OCI-LY7 (cell line): Measurements from ENCODE around the gene SGK1. TPM values are rescaled to one million over a fixed set of nuclear protein-coding genes. Genes with fewer than 3 reads are reported as not detected.

Source experiments
- BruUV-seq: library from RNA; stranded (reverse); fragments of 400-500 nt; replicated peaks from 2 replicates; lab custom pipeline; 2021; lab: Mats Ljungman, UMichigan
- CTCF ChIA-PET: fragments of 300-600 bp; sonication (Branson Sonifier 250); formaldehyde crosslinking; loops from one replicate; lab custom pipeline; 2022; ENCODE audit warnings: antibody characterized with exemption; ENCODE audit not compliant: unreplicated experiment; lab: Charles Lee
- POLR2A ChIA-PET: fragments of 300-600 bp; sonication (Branson Sonifier 250); formaldehyde crosslinking; loops from one replicate; lab custom pipeline; 2022; ENCODE audit warnings: antibody characterized with exemption; lab: Charles Lee
- DNase-seq: peaks from one replicate; pipeline ENCODE4 v3.0.0-alpha.2; 2015; ENCODE audit warnings: low spot score
- H2AFZ ChIP-seq: fragments of 200-600 bp; sonication (generic), shearing (Covaris generic); 2 replicates; pipeline ENCODE4 v1.6.1; 2014; ENCODE audit warnings: mild to moderate bottlenecking, antibody characterized with exemption, low read length, moderate library complexity
- H3K27ac ChIP-seq: fragments of 200-600 bp; sonication (generic); 2 replicates; pipeline ENCODE4 v1.5.1; 2014; ENCODE audit warnings: mixed run types, low read depth, mild to moderate bottlenecking, moderate library complexity, low read length, inconsistent platforms; ENCODE audit not compliant: poor library complexity, severe bottlenecking
- H3K36me3 ChIP-seq: fragments of 200-600 bp; sonication (generic); 2 replicates; pipeline ENCODE4 v1.6.1; 2014; ENCODE audit warnings: mild to moderate bottlenecking, antibody characterized with exemption, low read length, moderate library complexity, mixed read lengths; ENCODE audit not compliant: insufficient read depth
- H3K4me1 ChIP-seq: fragments of 200-600 bp; sonication (generic); 2 replicates; pipeline ENCODE4 v1.5.1; 2014; ENCODE audit warnings: mild to moderate bottlenecking, low read length; ENCODE audit not compliant: insufficient read depth, poor library complexity, severe bottlenecking
- H3K4me2 ChIP-seq: fragments of 200-600 bp; sonication (generic); 2 replicates; pipeline ENCODE4 v1.6.1; 2014; ENCODE audit warnings: mild to moderate bottlenecking, low read length
- H3K4me3 ChIP-seq: fragments of 200-600 bp; sonication (generic); 2 replicates; pipeline ENCODE4 v1.5.1; 2014; ENCODE audit warnings: mild to moderate bottlenecking, low read depth, low read length; ENCODE audit not compliant: poor library complexity, severe bottlenecking
- H3K79me2 ChIP-seq: fragments of 200-600 bp; sonication (generic); 2 replicates; pipeline ENCODE4 v1.6.1; 2016; ENCODE audit warnings: low read depth, mild to moderate bottlenecking, low read length, moderate library complexity, mixed read lengths; ENCODE audit not compliant: insufficient read depth
- H3K9me2 ChIP-seq: fragments of 200-600 bp; sonication (generic); 2 replicates; pipeline ENCODE4 v1.6.1; 2016; ENCODE audit warnings: mild to moderate bottlenecking, low read length, mixed read lengths; ENCODE audit not compliant: insufficient read depth
- H3K9me3 ChIP-seq: fragments of 200-600 bp; sonication (generic); 2 replicates; pipeline ENCODE4 v1.6.1; 2014; ENCODE audit warnings: mild to moderate bottlenecking, mixed run types, low read length, mixed read lengths
- H4K20me1 ChIP-seq: fragments of 200-600 bp; sonication (generic); 2 replicates; pipeline ENCODE4 v1.6.1; 2014; ENCODE audit warnings: mild to moderate bottlenecking, antibody characterized with exemption, low read length, moderate library complexity, mixed read lengths; ENCODE audit not compliant: insufficient read depth
- EZH2phosphoT487 ChIP-seq: fragments of 200-600 bp; sonication (generic); IDR thresholded peaks from 2 replicates; pipeline ENCODE4 v1.6.1; 2018; ENCODE audit warnings: low read depth, borderline replicate concordance, mild to moderate bottlenecking, mixed run types, antibody characterized with exemption, low read length, moderate library complexity, mixed read lengths
- intact Hi-C: fragments of 100-400 bp; cut with micrococcal nuclease; formaldehyde crosslinking; loops from one replicate; pipeline ENCODE4 v1.10.0; 2022; ENCODE audit not compliant: unreplicated experiment
- total RNA-seq, 2 experiments: library from RNA; depleted of rRNA in 1 of 2; stranded (reverse); fragments of >200 nt in 1 of 2; shearing (Covaris generic) in 1 of 2; gene quantifications; 2 replicates each; pipeline ENCODE4 v1.2.3, GENCODE V29; 2014 to 2022
- TF ChIP-seq, protein P1 (sequence below): fragments of 200-600 bp; sonication (generic); conservative IDR thresholded peaks from 2 replicates; pipeline ENCODE4 v1.5.1; 2014; ENCODE audit warnings: mild to moderate bottlenecking, antibody characterized with exemption, low read length, moderate library complexity, mixed read lengths

The SGK1 gene
- total RNA-seq, 2 experiments from 2014 or later = 5.2 to 27.6 TPM

DNA sequence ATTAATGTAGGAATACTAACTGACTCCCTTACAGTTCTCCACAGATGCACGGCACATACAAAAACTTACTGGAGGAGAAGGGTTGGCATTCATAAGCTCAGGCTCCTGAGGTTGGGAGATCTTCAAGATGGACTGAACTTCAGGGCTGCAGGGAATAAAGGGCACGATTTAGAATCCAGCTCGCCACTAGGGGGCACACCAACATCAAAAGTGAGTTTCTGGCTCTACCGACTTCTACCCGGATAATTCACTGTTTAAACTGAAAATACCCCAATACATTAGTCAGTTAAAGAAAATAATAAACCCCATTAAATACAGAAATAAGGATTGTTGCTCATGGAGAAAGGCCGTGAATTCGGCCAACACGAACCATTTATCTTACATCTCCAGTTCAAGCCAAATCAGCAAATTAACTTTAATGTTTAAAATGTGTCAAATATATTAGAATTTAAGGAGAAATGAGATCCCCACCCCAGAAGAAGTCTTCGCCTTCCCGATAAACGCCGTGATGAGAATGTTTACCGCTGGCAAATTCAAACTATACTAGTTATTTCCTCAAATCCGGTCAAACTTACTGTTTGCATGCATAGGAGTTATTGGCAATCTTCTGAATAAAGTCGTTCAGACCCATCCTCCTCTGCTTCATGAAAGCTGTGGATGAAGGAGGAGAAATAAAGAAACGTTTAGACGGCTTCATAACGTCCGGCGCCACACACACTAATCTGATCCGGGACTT is 143.8 kb downstream of the SGK1 start:
- Histone ChIP-seq H3K4me1 (peaks cover 35% of the 10 kb centered on the region), H2AFZ (peak overlapping the region; percentile 89), H3K9me2 (no peaks in the 10 kb centered on the region), H4K20me1 (no peaks in the 10 kb centered on the region), H3K4me2 (peak overlapping the region; percentile 91), H3K9me3 (no peaks in the 10 kb centered on the region), H3K36me3 (peaks cover 38% of the 10 kb centered on the region), H3K4me3 (peak overlapping the region; percentile 76), H3K27ac (peak overlapping the region; percentile 39), H3K79me2 (no peaks in the 10 kb centered on the region)
- intact Hi-C loops = loop anchor here (1.0 to 10.0 kb wide), 7 partner anchors 281 to 1261 kb away; no protein-coding TSS in a partner anchor
- peak; percentile 86 for DNase-seq
- CTCF ChIA-PET = interaction anchor here (1.0 to 1.6 kb wide), 3 partner anchors 9 to 477 kb away, joined by 4 read pairs; no protein-coding TSS in a partner anchor
- TF ChIP-seq, protein P1, sequence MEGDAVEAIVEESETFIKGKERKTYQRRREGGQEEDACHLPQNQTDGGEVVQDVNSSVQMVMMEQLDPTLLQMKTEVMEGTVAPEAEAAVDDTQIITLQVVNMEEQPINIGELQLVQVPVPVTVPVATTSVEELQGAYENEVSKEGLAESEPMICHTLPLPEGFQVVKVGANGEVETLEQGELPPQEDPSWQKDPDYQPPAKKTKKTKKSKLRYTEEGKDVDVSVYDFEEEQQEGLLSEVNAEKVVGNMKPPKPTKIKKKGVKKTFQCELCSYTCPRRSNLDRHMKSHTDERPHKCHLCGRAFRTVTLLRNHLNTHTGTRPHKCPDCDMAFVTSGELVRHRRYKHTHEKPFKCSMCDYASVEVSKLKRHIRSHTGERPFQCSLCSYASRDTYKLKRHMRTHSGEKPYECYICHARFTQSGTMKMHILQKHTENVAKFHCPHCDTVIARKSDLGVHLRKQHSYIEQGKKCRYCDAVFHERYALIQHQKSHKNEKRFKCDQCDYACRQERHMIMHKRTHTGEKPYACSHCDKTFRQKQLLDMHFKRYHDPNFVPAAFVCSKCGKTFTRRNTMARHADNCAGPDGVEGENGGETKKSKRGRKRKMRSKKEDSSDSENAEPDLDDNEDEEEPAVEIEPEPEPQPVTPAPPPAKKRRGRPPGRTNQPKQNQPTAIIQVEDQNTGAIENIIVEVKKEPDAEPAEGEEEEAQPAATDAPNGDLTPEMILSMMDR = peak; percentile 98
- TF ChIP-seq EZH2phosphoT487 = no peak
- BruUV-seq = TSS peak; percentile 84
- POLR2A ChIA-PET = interaction anchor here (1.0 to 1.1 kb wide), 2 partner anchors 9 to 464 kb away, joined by 4 to 5 read pairs; no protein-coding TSS in a partner anchor

DNA sequence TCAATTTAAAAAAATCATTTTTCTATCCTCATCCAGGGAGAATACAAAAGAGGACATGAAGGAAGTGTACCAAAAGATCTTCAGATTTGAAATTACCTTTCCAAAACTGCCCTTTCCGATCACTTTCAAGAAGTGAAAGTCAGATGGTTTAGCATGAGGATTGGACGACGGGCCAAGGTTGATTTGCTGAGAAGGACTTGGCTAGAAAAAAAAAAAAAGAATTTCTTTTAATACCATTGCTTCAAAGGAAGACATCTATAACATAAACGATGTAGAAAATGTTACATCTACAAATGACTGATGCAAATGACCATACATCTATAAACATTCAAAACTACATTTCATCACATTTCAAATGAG is 144.6 kb downstream of the SGK1 start:
- Histone ChIP-seq H3K27ac (no peak overlapping the region), H3K4me3 (peak overlapping the region; percentile 76), H4K20me1 (no peaks in the 10 kb centered on the region), H3K9me3 (no peaks in the 10 kb centered on the region), H3K9me2 (no peaks in the 10 kb centered on the region), H3K79me2 (no peaks in the 10 kb centered on the region), H3K36me3 (peaks cover 39% of the 10 kb centered on the region), H3K4me2 (peak overlapping the region; percentile 91), H3K4me1 (peaks cover 30% of the 10 kb centered on the region), H2AFZ (no peak overlapping the region)
- ChIA-PET CTCF (interaction anchor here (1.0 to 1.6 kb wide), 3 partner anchors 8 to 477 kb away, joined by 4 read pairs; no protein-coding TSS in a partner anchor), POLR2A (interaction anchor here (1.0 kb wide), 1 partner anchor 9 kb away, joined by 5 read pairs; no protein-coding TSS in a partner anchor)
- intact Hi-C loops = loop anchor here (10.0 kb wide), 2 partner anchors 281 to 1261 kb away; no protein-coding TSS in a partner anchor
- DNase-seq = no peak
- TF ChIP-seq, protein P1 = no peak
- TF ChIP-seq EZH2phosphoT487 = no peak
- BruUV-seq = no TSS peak
